Liver (tissue), 9 donors: ENCODE data around the gene GNG13. TPM values are rescaled to one million over a fixed set of nuclear protein-coding genes. Genes with fewer than 3 reads are reported as not detected.
"Not testable (repeated sequence)": the region's sequence is repeated elsewhere in the genome, so short reads cannot be mapped to it uniquely, and the experiment has no call there.

Experiments used
- DNase-seq: peaks from one replicate; pipeline ENCODE4 v3.0.0-alpha.2; 2017; ENCODE audit warnings: low spot score
- H3K27ac ChIP-seq, 2 donors: one replicate each; pipeline ENCODE4 v1.7.0; 2013; ENCODE audit warnings: inconsistent platforms in 2 of 2, low read length in 2 of 2, control low read depth in 1 of 2, low read depth in 1 of 2, mild to moderate bottlenecking in 1 of 2
- H3K27me3 ChIP-seq, 4 donors: one replicate each; pipeline versions ENCODE4 v1.6.1 to v1.7.0; 2013; ENCODE audit warnings: low read length in 3 of 4, inconsistent platforms in 1 of 4, mild to moderate bottlenecking in 1 of 4, moderate library complexity in 1 of 4; ENCODE audit not compliant: control insufficient read depth in 4 of 4, insufficient read depth in 4 of 4
- H3K36me3 ChIP-seq, 4 donors: one replicate each; pipeline versions ENCODE4 v1.6.1 to v1.7.0; 2013; ENCODE audit warnings: low read length in 3 of 4, mild to moderate bottlenecking in 3 of 4, low read depth in 1 of 4, moderate library complexity in 1 of 4; ENCODE audit not compliant: control insufficient read depth in 4 of 4, insufficient read depth in 3 of 4
- H3K4me1 ChIP-seq, 4 donors: one replicate each; pipeline versions ENCODE4 v1.6.1 to v1.7.0; 2013; ENCODE audit warnings: low read length in 3 of 4, mild to moderate bottlenecking in 3 of 4, moderate library complexity in 1 of 4; ENCODE audit not compliant: control insufficient read depth in 4 of 4, insufficient read depth in 4 of 4
- H3K4me3 ChIP-seq, 3 donors: one replicate each; pipeline versions ENCODE4 v1.6.1 to v1.7.0; 2013; ENCODE audit warnings: low read length in 3 of 3, control low read depth in 1 of 3, low read depth in 1 of 3, mild to moderate bottlenecking in 1 of 3
- H3K9ac ChIP-seq, 2 donors: one replicate each; pipeline ENCODE4 v1.7.0; 2013; ENCODE audit warnings: low read length in 2 of 2, mild to moderate bottlenecking in 2 of 2, moderate library complexity in 2 of 2, control low read depth in 1 of 2, low read depth in 1 of 2
- H3K9me3 ChIP-seq, 4 donors: one replicate each; pipeline versions ENCODE4 v1.6.1 to v1.7.0; 2013; ENCODE audit warnings: low read length in 3 of 4; ENCODE audit not compliant: control insufficient read depth in 4 of 4
- EGR1 ChIP-seq, 2 donors: IDR thresholded peaks; 2 replicates each; pipeline ENCODE4 v1.6.1; 2016 to 2018; ENCODE audit warnings: antibody characterized with exemption in 2 of 2, low read depth in 2 of 2
- FOXA1 ChIP-seq: IDR thresholded peaks from 2 replicates; pipeline ENCODE4 v1.6.1; 2016; ENCODE audit warnings: antibody characterized with exemption
- FOXA2 ChIP-seq: IDR thresholded peaks from 2 replicates; pipeline ENCODE4 v1.6.1; 2016; ENCODE audit warnings: antibody characterized with exemption
- GABPA ChIP-seq, 2 donors: IDR thresholded peaks in 1 of 2; conservative IDR thresholded peaks in 1 of 2; 2 replicates each; pipeline ENCODE4 v1.6.1; 2016; ENCODE audit warnings: antibody characterized with exemption in 2 of 2, mild to moderate bottlenecking in 1 of 2, moderate library complexity in 1 of 2
- HNF4A ChIP-seq, 2 donors: conservative IDR thresholded peaks; 2 replicates each; pipeline ENCODE4 v1.6.1; 2016; ENCODE audit warnings: antibody characterized with exemption in 2 of 2, mild to moderate bottlenecking in 2 of 2
- JUND ChIP-seq, 2 donors: IDR thresholded peaks; 2 replicates each; pipeline ENCODE4 v1.6.1; 2016; ENCODE audit warnings: antibody characterized with exemption in 2 of 2
- MAX ChIP-seq: IDR thresholded peaks from 2 replicates; pipeline ENCODE4 v1.6.1; 2016; ENCODE audit warnings: antibody characterized with exemption
- NR2F2 ChIP-seq: IDR thresholded peaks from 2 replicates; pipeline ENCODE4 v1.6.1; 2016; ENCODE audit warnings: antibody characterized with exemption
- REST ChIP-seq: IDR thresholded peaks from 2 replicates; pipeline ENCODE4 v1.6.1; 2016; ENCODE audit warnings: antibody characterized with exemption, mild to moderate bottlenecking
- TAF1 ChIP-seq: conservative IDR thresholded peaks from 2 replicates; pipeline ENCODE4 v1.6.1; 2016; ENCODE audit warnings: antibody characterized with exemption, mild to moderate bottlenecking
- YY1 ChIP-seq: IDR thresholded peaks from 2 replicates; pipeline ENCODE4 v1.6.1; 2016; ENCODE audit warnings: antibody characterized with exemption, mild to moderate bottlenecking
- ZBTB33 ChIP-seq: IDR thresholded peaks from 2 replicates; pipeline ENCODE4 v1.6.1; 2016; ENCODE audit warnings: antibody characterized with exemption
- WGBS: extraction: QIAGEN DNeasy Blood & Tissue Kit; methylation state at CpG from one replicate; pipeline ENCODE4 v1.1.7; 2013; 5-methylcytosine and 5-hydroxymethylcytosine counted together
- polyA plus RNA-seq, 2 donors: library from polyadenylated mRNA; stranded (reverse) in 1 of 2; unstranded in 1 of 2; fragments of 200-250 nt in 1 of 2; fragments of >200 nt in 1 of 2; fragmentation: Nextera tagmentation in 1 of 2; extraction: Ambion mirVana in 1 of 2; gene quantifications; one replicate each; pipeline versions ENCODE4 v1.2.1 to v1.2.3, GENCODE V29; 2013 to 2015
- total RNA-seq, 2 donors: library from RNA; depleted of rRNA; stranded (reverse); fragments of >200 nt; gene quantifications; one replicate each; pipeline ENCODE4 v1.2.3, GENCODE V29; 2014
- TF ChIP-seq, protein P1 (sequence below): fragments of 150-350 bp; IDR thresholded peaks from 2 replicates; pipeline ENCODE4 v1.5.1; 2017; ENCODE audit warnings: improper control_type of control experiment, low read depth, low read length; ENCODE audit not compliant: missing input control
- donor health status: healthy.
- donor health status: healthy.
- donor health status: healthy.
- donor health status: healthy.
- donor health status: healthy.

The GNG13 gene
- total and polyA plus RNA-seq, 4 donors, result not detected

- no peak for TF ChIP-seq REST
Measured at GRCh38 chr16:839643-840408, 39.3 kb upstream of the GNG13 start (continued).

DNA sequence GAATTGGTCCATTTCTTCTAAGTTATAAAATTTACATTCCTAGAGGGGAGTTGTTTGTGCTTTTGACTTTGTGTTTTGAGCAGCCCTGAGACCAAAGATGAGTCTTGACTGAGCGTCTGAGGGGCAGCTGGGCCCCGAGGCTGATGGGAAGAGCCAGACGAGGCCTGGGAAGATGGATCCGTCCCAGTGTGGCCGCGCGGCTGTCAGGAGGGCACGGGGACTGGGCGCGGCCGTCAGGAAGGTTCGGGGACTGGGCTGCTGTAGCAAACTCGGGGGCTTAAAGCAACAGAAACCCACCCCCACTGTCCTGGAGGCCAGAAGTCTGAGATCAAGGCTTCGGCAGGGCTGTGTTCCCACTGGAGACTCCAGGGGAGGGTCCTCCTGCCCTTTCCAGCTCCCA, 38.2 kb upstream of the GNG13 start:
- H3K9ac ChIP-seq, result no peak overlapping the region
- H3K27ac ChIP-seq, result no peak overlapping the region
- no peak overlapping the region for H3K4me3 ChIP-seq
- no peaks in the 10 kb centered on the region for H3K27me3 ChIP-seq
- peaks cover 0 to 13% (median 10%) of the 10 kb centered on the region in 4 donors for H3K9me3 ChIP-seq
- no peaks in the 10 kb centered on the region for H3K36me3 ChIP-seq
- H3K4me1 ChIP-seq, result no peaks in the 10 kb centered on the region
- WGBS, result 86% methylated on average over 14 of the region's 14 CpGs
- TF ChIP-seq GABPA (IDR thresholded peaks at IDR 0.05 in 1 of 2, conservative IDR thresholded peaks at IDR 0.05 in 1 of 2) (no peak), FOXA1 (no peak), FOXA2 (no peak), JUND (IDR thresholded peaks at IDR 0.05) (no peak), ZBTB33 (no peak), TAF1 (no peak), NR2F2 (no peak)
- DNase-seq, result no peak

- not testable (repeated sequence) for H3K4me1 ChIP-seq, H3K4me3 ChIP-seq, DNase-seq, H3K36me3 ChIP-seq, H3K27ac ChIP-seq, H3K27me3 ChIP-seq, H3K9ac ChIP-seq
- H3K9me3 ChIP-seq, result peaks cover 0 to 13% (median 10%) of the 10 kb centered on the region in 4 donors
- 91% methylated on average over 3 of the region's 3 CpGs for WGBS
Measured at GRCh38 chr16:836822-837221, 36.3 kb upstream of the GNG13 start.

DNA sequence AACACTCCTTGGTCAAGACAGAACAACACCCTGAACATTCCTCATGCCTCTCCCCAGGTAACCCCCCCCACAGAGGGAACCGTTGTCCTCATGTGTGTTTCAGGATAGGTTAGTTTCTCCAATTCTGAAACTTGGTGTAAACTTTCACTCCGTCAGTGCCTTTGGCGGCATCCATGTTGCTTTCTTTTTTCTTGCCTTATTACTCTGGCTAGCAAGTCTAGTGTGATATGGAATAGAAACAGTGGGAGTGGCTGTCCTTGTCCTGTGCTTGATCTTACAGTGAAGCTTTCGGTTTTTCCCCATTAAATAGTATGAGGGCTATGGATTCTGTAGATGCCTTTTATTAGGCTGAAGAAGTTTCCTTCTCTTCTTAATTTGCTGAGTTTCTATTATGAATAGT, 35.7 kb upstream of the GNG13 start:
- H3K4me3 ChIP-seq, result no peak overlapping the region
- H3K27me3 ChIP-seq, result no peaks in the 10 kb centered on the region
- TF ChIP-seq, protein P1, sequence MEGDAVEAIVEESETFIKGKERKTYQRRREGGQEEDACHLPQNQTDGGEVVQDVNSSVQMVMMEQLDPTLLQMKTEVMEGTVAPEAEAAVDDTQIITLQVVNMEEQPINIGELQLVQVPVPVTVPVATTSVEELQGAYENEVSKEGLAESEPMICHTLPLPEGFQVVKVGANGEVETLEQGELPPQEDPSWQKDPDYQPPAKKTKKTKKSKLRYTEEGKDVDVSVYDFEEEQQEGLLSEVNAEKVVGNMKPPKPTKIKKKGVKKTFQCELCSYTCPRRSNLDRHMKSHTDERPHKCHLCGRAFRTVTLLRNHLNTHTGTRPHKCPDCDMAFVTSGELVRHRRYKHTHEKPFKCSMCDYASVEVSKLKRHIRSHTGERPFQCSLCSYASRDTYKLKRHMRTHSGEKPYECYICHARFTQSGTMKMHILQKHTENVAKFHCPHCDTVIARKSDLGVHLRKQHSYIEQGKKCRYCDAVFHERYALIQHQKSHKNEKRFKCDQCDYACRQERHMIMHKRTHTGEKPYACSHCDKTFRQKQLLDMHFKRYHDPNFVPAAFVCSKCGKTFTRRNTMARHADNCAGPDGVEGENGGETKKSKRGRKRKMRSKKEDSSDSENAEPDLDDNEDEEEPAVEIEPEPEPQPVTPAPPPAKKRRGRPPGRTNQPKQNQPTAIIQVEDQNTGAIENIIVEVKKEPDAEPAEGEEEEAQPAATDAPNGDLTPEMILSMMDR, result no peak
- TF ChIP-seq YY1 (no peak), REST (no peak), JUND (IDR thresholded peaks at IDR 0.05) (no peak), EGR1 (IDR thresholded peaks at IDR 0.05; ENCODE audit: low read depth in 2 of 2) (no peak), MAX (no peak), HNF4A (conservative IDR thresholded peaks at IDR 0.05) (no peak)
- no peak overlapping the region for H3K27ac ChIP-seq
- no peak for DNase-seq
- H3K9me3 ChIP-seq, result peaks cover 0 to 13% (median 10%) of the 10 kb centered on the region in 4 donors
- WGBS, result 83% methylated on average over 4 of the region's 4 CpGs
- H3K4me1 ChIP-seq, result no peaks in the 10 kb centered on the region
- H3K36me3 ChIP-seq, result no peaks in the 10 kb centered on the region
- H3K9ac ChIP-seq, result no peak overlapping the region
